ENCODE results near the gene SNAI3. TPM values are rescaled to one million over a fixed set of nuclear protein-coding genes. Genes with fewer than 3 reads are reported as not detected.

Gene SNAI3
- total and polyA plus RNA-seq, 2 of the 8 experiments (the other 6 are each of a cell fraction or from before 2014, with no cell fraction given): 8.5 to 13.3 TPM

DNA sequence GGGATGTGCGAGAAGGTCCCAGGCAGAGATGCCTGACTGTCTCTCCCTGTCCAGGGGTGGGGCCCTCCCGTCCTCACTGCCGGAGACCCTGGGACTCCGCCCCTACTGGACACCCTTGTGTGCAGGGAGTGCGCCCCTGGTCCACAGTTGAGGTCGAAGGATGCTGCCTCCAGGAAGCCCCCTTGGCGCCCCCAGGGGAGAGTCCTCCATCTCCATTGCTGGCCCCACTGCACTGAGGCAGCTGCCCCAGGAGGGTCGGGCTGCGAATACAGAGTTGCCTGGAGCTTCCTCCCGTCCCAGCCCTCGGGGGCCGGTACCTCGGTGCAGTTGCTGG lies 46.6 kb upstream of the SNAI3 start (continued):
- TF ChIP-seq, protein P1, sequence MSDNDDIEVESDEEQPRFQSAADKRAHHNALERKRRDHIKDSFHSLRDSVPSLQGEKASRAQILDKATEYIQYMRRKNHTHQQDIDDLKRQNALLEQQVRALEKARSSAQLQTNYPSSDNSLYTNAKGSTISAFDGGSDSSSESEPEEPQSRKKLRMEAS (IDR thresholded peaks at IDR 0.05): no peak
- TF ChIP-seq CTBP2 (IDR thresholded peaks at IDR 0.05; ENCODE audit: borderline replicate concordance, insufficient read depth, insufficient read length, low read length): no peak

Measured in H1 (cell line).